Right atrium auricular region (tissue), 2 donors: ENCODE measurements around the gene ALDH3A2. TPM values are rescaled to one million over a fixed set of nuclear protein-coding genes. Genes with fewer than 3 reads are reported as not detected.

Experiments
- DNase-seq: peaks from one replicate; pipeline ENCODE4 v3.0.0-alpha.2; 2019; ENCODE audit warnings: low spot score
- H3K27ac ChIP-seq, 2 donors: fragments of 200-600 bp; sonication (generic); 1 replicate in 1 of 2; 2 replicates in 1 of 2; pipeline ENCODE4 v1.5.1; 2016 to 2019
- H3K27me3 ChIP-seq, 2 donors: fragments of 200-600 bp; sonication (generic); one replicate each; pipeline versions ENCODE4 v1.5.1 to v1.6.0; 2017 to 2019
- H3K36me3 ChIP-seq: fragments of 200-600 bp; sonication (generic); one replicate; pipeline ENCODE4 v1.5.1; 2016
- H3K4me1 ChIP-seq, 2 donors: fragments of 200-600 bp; sonication (generic); one replicate each; pipeline versions ENCODE4 v1.5.1 to v1.6.0; 2017 to 2019
- H3K4me3 ChIP-seq, 2 donors: fragments of 200-600 bp; sonication (generic); 1 replicate in 1 of 2; 2 replicates in 1 of 2; pipeline ENCODE4 v1.5.1; 2017 to 2019; ENCODE audit warnings: mild to moderate bottlenecking in 1 of 2, moderate library complexity in 1 of 2
- H3K9me3 ChIP-seq, 2 donors: fragments of 200-600 bp; sonication (generic); one replicate each; pipeline ENCODE4 v1.5.1; 2019
- total RNA-seq, 2 donors: library from RNA; depleted of rRNA; stranded (reverse); fragments of >200 nt; gene quantifications; one replicate each; pipeline ENCODE4 v1.1.0, GENCODE V29; 2016
- TF ChIP-seq, protein P1 (sequence below), 2 donors: fragments of 200-600 bp; sonication (generic); IDR thresholded peaks; one replicate each; pipeline ENCODE4 v1.5.1; 2019; ENCODE audit warnings: antibody characterized with exemption in 2 of 2

Gene ALDH3A2
- total RNA-seq, 2 donors from 2014 or later, result 45.8 to 52.3 TPM

DNA sequence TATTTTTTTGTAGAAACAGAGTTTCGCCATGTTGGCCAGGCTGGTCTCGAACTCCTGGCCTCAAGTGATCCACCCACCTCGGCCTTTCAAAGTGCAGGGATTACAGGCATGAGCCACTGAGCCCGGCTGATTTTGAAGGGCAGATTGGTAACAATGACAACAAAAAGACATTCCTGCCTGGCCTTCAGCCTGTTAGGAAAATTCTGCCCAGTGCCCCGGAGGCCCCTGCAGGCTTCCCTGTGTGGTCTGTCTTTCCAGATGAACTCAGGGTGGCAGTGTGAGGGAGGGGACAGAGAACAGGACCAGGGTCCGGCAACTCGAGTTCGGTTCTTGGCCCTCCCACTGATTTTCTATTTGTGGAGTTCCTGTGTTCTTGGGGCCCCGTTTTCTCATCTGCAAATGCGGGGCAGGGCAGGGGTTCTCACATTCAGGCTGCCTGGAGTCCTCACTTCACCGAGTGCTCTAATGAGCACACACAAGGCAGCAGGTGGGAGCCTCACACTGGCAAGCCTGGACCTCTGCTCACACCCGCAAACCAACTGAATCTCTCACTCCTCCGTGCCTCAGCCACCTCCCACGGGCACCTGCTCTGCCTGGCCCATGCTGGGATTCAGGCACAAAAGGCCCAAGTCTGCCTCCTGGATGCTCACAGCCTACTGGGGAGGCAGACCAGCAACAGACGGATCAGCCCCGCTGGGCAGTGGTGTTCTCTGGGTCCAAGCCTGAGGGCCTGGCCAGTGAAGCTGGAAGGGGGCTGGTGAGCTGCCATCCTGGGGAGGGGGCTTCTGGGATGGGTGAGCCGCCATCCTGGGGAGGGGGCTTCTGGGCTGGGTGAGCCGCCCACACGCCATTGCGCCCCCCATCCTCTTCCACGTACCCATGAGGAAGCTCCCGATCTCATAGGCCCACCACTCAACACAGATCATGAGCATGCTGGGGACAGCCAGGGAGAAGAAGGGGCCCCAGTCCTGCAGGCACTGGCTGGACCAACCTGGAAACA, 57.5 kb downstream of the ALDH3A2 start:
- Histone ChIP-seq H3K4me3 (no peak overlapping the region), H3K27ac (no peak overlapping the region), H3K9me3 (no peaks in the 10 kb centered on the region), H3K27me3 (no peaks in the 10 kb centered on the region), H3K4me1 (peaks cover 0 to 18% of the 10 kb centered on the region in 2 donors), H3K36me3 (no peaks in the 10 kb centered on the region)
- DNase-seq, result peak; percentile 56
- TF ChIP-seq, protein P1, sequence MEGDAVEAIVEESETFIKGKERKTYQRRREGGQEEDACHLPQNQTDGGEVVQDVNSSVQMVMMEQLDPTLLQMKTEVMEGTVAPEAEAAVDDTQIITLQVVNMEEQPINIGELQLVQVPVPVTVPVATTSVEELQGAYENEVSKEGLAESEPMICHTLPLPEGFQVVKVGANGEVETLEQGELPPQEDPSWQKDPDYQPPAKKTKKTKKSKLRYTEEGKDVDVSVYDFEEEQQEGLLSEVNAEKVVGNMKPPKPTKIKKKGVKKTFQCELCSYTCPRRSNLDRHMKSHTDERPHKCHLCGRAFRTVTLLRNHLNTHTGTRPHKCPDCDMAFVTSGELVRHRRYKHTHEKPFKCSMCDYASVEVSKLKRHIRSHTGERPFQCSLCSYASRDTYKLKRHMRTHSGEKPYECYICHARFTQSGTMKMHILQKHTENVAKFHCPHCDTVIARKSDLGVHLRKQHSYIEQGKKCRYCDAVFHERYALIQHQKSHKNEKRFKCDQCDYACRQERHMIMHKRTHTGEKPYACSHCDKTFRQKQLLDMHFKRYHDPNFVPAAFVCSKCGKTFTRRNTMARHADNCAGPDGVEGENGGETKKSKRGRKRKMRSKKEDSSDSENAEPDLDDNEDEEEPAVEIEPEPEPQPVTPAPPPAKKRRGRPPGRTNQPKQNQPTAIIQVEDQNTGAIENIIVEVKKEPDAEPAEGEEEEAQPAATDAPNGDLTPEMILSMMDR (IDR thresholded peaks at IDR 0.05), result no peak

DNA sequence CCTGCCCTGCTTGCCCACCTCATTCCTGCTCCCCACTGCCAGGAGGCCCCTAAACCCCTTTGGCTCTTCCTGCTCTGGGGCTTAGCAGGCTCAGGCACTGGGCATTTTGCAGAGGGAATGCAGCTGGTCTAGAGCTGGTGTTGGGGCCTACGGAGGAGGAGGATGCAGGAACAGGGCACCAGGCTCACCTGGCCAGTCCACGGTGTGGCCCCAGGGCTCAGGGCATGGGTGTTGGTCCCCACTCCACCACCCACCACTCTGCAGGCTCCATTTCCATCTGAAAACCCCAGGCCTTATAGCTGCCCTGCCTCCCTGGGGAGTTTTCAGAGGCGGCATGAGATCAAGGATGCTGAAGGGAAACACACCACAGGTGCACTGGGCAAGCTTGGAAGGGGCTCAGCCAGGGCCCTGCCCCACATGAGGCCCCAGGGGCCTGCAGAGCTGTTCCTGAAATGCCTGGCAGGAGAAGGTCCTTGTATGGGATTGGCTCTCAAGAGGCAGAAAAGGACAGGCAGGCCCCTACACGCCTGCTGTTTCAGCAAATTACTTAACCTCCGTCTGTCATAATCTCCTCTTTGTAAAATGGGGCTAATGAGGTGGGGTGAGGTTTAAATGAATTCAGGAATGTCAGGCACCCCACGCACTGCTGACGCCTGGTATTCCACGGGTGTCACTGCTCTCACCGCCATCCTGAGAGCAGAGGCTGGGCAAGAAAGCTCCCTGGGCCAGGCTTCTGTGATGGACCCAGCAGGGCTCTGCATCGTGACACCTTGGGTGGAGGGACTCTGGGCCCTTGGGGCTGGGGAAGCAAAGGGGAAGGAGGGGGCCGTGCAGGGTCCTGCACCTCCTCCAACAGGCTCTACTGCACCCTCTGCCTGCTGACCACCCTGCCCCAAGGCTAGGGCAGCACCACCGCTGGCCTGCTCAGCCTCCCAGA, 58.5 kb downstream of the ALDH3A2 start:
- no peaks in the 10 kb centered on the region for H3K9me3 ChIP-seq
- no peaks in the 10 kb centered on the region for H3K27me3 ChIP-seq
- H3K27ac ChIP-seq, result no peak overlapping the region
- peaks cover 0 to 18% of the 10 kb centered on the region in 2 donors for H3K4me1 ChIP-seq
- H3K36me3 ChIP-seq, result no peaks in the 10 kb centered on the region
- DNase-seq, result peak; percentile 42
- TF ChIP-seq, protein P1 (IDR thresholded peaks at IDR 0.05), result no peak
- no peak overlapping the region for H3K4me3 ChIP-seq

DNA sequence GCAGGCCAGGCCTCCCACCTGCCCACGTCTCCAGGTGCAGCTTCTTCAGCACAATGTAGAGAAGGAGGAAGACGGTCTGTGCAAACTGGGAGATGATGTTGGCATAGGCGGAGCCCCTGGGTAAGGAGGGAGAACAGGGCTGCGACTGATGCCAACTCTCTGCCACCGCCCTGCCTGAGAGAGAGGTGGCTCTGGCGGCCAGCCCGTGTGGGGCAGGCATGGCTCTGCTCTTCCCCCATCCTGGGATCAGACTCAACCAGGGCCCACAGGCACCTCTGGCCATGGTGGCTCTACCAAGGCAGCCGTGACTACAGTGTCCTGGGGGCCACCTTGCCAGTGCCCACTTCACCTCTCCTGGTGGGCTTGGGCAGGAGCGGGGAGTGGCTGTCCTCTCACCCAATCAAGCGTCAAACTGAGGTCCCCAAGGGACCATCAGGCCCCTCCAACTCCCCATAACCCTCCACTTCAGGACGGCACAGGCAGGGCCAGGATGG, 59.2 kb downstream of the ALDH3A2 start:
- Histone ChIP-seq H3K4me1 (peaks cover 0 to 18% of the 10 kb centered on the region in 2 donors), H3K27ac (no peak overlapping the region), H3K4me3 (no peak overlapping the region), H3K36me3 (no peaks in the 10 kb centered on the region), H3K27me3 (no peaks in the 10 kb centered on the region), H3K9me3 (no peaks in the 10 kb centered on the region)
- TF ChIP-seq, protein P1 (IDR thresholded peaks at IDR 0.05), result no peak
- peak; percentile 48 for DNase-seq

DNA sequence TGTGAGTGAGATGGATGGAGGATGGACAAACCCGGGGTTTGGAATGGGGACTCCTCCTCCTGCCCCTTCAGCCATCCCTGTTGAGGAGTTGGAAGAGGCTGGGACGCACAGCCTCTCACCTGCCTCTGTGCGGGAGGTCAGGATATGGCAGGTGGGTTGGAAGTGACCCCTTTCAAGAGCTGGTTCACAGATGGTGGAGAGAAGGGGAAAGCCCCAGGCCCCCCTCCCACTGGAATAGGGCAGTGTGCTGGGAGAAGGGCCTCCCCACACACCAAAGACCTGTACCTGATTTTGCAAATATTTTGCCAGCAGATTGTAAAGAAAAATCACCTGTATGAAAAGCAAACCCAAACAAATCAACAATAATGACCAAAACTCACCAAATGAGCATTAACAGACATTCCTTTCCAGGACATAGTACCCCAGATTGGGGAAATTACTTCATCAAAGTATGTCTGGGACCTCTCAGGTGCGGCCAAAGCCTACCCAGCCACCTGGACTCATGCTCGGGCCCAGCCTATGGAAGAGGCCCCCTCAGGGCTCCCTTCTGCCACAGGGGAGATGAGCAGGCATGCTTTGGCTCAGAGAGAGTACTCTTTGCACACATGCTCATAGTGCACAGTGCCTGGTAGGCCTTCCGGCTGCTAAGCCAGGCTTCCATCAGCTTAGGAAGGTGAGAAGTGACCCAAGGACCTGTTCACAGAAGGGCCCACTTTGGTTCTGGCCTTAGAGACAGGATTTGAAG, 60.1 kb downstream of the ALDH3A2 start:
- Histone ChIP-seq H3K27ac (no peak overlapping the region), H3K27me3 (no peaks in the 10 kb centered on the region), H3K4me3 (no peak overlapping the region), H3K9me3 (no peaks in the 10 kb centered on the region), H3K4me1 (peaks cover 0 to 10% of the 10 kb centered on the region in 2 donors), H3K36me3 (no peaks in the 10 kb centered on the region)
- DNase-seq, result peak; percentile 50
- TF ChIP-seq, protein P1 (IDR thresholded peaks at IDR 0.05), result no peak

DNA sequence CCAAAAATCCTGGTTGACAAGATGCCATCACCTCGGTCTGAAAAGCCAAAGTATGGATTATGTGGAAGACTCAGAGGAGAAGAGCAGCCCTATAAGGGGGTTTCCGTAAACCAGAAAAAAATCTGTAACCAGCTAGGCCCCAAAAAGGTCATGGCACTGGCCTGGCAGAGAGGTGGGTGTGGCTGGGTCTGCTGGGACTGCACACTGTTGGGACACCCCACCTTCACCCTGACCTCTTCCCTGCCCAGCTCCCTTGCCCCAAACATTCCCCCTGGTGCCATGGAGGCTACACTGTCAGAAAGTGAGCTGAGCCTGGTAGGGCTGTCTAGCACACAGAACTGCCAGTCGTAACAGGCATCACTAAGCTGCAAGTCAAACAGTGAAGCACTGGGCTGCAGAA, 61.3 kb downstream of the ALDH3A2 start:
- peak; percentile 13 for DNase-seq
- Histone ChIP-seq H3K4me3 (no peak overlapping the region), H3K9me3 (no peaks in the 10 kb centered on the region), H3K4me1 (no peaks in the 10 kb centered on the region), H3K27ac (no peak overlapping the region), H3K27me3 (no peaks in the 10 kb centered on the region), H3K36me3 (no peaks in the 10 kb centered on the region)
- TF ChIP-seq, protein P1 (IDR thresholded peaks at IDR 0.05), result no peak
